Measurements from ENCODE around the gene WNT2B.

DNA sequence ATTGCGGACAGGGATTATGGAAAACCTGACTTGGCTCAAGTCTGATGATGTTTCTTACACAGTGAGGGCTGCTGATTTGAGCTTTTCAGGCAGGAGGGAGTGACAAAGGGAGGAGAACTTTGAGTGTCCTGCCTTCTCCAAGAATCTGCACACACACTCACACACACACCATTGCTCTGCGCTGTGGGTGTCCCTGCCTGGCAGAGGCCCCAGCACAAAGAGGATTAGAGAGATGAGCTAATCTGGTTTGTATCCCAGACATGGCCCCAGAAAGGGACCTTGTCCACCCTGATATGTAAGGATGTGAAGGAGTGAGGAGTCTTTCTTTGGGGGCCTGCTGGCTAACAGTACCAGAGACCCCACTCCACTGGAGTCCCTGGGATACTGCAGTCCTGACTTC, 5.9 kb upstream of the WNT2B start:
- TF ChIP-seq, protein P1, sequence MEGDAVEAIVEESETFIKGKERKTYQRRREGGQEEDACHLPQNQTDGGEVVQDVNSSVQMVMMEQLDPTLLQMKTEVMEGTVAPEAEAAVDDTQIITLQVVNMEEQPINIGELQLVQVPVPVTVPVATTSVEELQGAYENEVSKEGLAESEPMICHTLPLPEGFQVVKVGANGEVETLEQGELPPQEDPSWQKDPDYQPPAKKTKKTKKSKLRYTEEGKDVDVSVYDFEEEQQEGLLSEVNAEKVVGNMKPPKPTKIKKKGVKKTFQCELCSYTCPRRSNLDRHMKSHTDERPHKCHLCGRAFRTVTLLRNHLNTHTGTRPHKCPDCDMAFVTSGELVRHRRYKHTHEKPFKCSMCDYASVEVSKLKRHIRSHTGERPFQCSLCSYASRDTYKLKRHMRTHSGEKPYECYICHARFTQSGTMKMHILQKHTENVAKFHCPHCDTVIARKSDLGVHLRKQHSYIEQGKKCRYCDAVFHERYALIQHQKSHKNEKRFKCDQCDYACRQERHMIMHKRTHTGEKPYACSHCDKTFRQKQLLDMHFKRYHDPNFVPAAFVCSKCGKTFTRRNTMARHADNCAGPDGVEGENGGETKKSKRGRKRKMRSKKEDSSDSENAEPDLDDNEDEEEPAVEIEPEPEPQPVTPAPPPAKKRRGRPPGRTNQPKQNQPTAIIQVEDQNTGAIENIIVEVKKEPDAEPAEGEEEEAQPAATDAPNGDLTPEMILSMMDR (IDR thresholded peaks at IDR 0.05) = no peak
- no peak for TF ChIP-seq POLR2AphosphoS5 (IDR thresholded peaks at IDR 0.05)

All from gastroesophageal sphincter (tissue), 3 donors.